ENCODE data around the gene UNC5C. TPM values are rescaled to one million over a fixed set of nuclear protein-coding genes. Genes with fewer than 3 reads are reported as not detected.

The UNC5C gene
- total and polyA plus RNA-seq, 2 of the 4 experiments (the other 2 are of a cell fraction): under 0.01 TPM

DNA sequence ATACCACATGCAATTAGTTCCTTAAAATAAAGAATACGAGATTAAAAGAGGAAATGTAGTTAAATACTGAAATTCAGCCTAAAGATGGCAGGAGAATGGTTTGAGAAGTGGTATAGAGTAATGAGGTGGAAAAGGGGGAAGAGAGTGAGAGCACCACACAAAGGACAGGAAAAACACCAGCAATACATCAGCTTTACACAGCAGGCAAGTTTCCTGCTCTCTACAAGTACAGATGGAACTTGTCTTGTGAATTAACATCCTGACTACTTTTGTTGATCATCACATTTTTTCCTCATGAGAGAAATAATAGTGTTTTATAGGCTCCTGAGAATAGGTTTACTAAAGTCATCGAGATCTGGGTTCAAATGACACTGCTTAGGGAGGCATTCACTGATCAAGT lies 2.9 kb upstream of the UNC5C start:
- ChIA-PET POLR2A (ENCODE audit: unreplicated experiment) (no interaction called here), CTCF (no interaction called here)
- intact Hi-C loops (cut with micrococcal nuclease): no loop called here
- H4K20me1 ChIP-seq (ENCODE audit: insufficient read depth, low read length): no peaks in the 10 kb centered on the region
- H3K4me3 ChIP-seq (ENCODE audit: insufficient read depth, low read depth, low read length): no peak overlapping the region
- no peak overlapping the region for H3K9ac ChIP-seq (ENCODE audit: low read depth, low read length)
- no peak overlapping the region for H3K27ac ChIP-seq (ENCODE audit: insufficient read depth, low read length)
- no peaks in the 10 kb centered on the region for H3K79me1 ChIP-seq (ENCODE audit: low read depth in 1 of 2, low read length in 2 of 2)
- no TSS peak for BruUV-seq (replicated peaks)
- H4K91ac ChIP-seq (ENCODE audit: insufficient read depth, low read depth, low read length): no peak overlapping the region
- no peak for ATAC-seq (ENCODE audit: low read depth)
- no peak overlapping the region for H2BK15ac ChIP-seq (ENCODE audit: low read depth, low read length)
- H2AK9ac ChIP-seq (replicated peaks; ENCODE audit: low read depth, low read length, poor library complexity): no peak overlapping the region
- H2AFZ ChIP-seq (replicated peaks; ENCODE audit: low read length, poor library complexity): no peak overlapping the region
- no peaks in the 10 kb centered on the region for H3K36me3 ChIP-seq (ENCODE audit: control insufficient read depth, insufficient read depth, low read length)
- H4K8ac ChIP-seq (ENCODE audit: low read depth in 2 of 2, low read length in 2 of 2): no peak overlapping the region
- H2BK5ac ChIP-seq (ENCODE audit: low read depth, low read length, poor library complexity, severe bottlenecking): no peak overlapping the region
- no peak overlapping the region for H4K5ac ChIP-seq (ENCODE audit: low read depth, low read length)
- H3K56ac ChIP-seq (ENCODE audit: extremely low read depth, insufficient read depth, low read length): no peak overlapping the region
- no peak overlapping the region for H3K18ac ChIP-seq (ENCODE audit: low read depth, low read length)
- no peak for DNase-seq
- TF ChIP-seq RCOR1 (IDR thresholded peaks at IDR 0.05; ENCODE audit: insufficient replicate concordance, low read length) (no peak), RAD21 (IDR thresholded peaks at IDR 0.05; ENCODE audit: low read length) (no peak), FOS (IDR thresholded peaks at IDR 0.05; ENCODE audit: low read depth, low read length) (no peak), CHD1 (IDR thresholded peaks at IDR 0.05; ENCODE audit: low read depth, low read length) (no peak), USF2 (IDR thresholded peaks at IDR 0.05; ENCODE audit: low read depth, low read length) (no peak), MAZ (IDR thresholded peaks at IDR 0.05; ENCODE audit: borderline replicate concordance, low read depth, low read length) (no peak)
- no peak overlapping the region for H3K23ac ChIP-seq (ENCODE audit: low read depth, low read length)
- no peak overlapping the region for H2BK120ac ChIP-seq (ENCODE audit: low read depth, low read length)
- H3K4me1 ChIP-seq (ENCODE audit: control insufficient read depth, insufficient read depth, low read length): no peaks in the 10 kb centered on the region
- H3K4me2 ChIP-seq (ENCODE audit: low read depth, low read length): no peak overlapping the region
- no CpG with 5 or more reads among the region's 2 CpGs for WGBS, 2 experiments (ENCODE audit: extremely low coverage in 2 of 2, insufficient read length in 1 of 2)
- peaks cover 36% of the 10 kb centered on the region for H3K27me3 ChIP-seq (ENCODE audit: control insufficient read depth, insufficient read depth, low read length)
- in situ Hi-C loops (cut with MboI; ENCODE audit: low sequenced_read_pairs): no loop called here
- no peak overlapping the region for H2AK5ac ChIP-seq (ENCODE audit: low read depth, low read length)
- no peak overlapping the region for H2BK20ac ChIP-seq (ENCODE audit: low read depth, low read length)
- no peak overlapping the region for H3K14ac ChIP-seq (replicated peaks; ENCODE audit: low read depth, low read length)
- H3K9me3 ChIP-seq (ENCODE audit: control insufficient read depth, insufficient read depth, low read length): no peaks in the 10 kb centered on the region
- no peaks in the 10 kb centered on the region for H3K9me1 ChIP-seq (ENCODE audit: insufficient read depth, low read length)
- no peak overlapping the region for H3K4ac ChIP-seq (ENCODE audit: low read depth, low read length)
- dilution Hi-C loops (cut with HindIII; ENCODE audit: low sequenced_read_pairs, unreplicated experiment): no loop called here
